ENCODE data around the gene ZMYND10. TPM values are rescaled to one million over a fixed set of nuclear protein-coding genes. Genes with fewer than 3 reads are reported as not detected.

Gene ZMYND10
- total RNA-seq, 2 experiments from 2014 or later, result 1.7 to 2.8 TPM

- peak; percentile 58 for TF ChIP-seq CTCF (conservative IDR thresholded peaks at IDR 0.05; ENCODE audit: low read length)
- TF ChIP-seq EZH2phosphoT487 (IDR thresholded peaks at IDR 0.05; ENCODE audit: borderline replicate concordance, low read depth, low read length), result no peak
- Histone ChIP-seq H3K27ac (ENCODE audit: low read depth, low read length, poor library complexity, severe bottlenecking) (no peak overlapping the region), H3K4me3 (ENCODE audit: low read depth, low read length, poor library complexity, severe bottlenecking) (no peak overlapping the region), H3K79me2 (ENCODE audit: insufficient read depth, low read depth, low read length) (no peaks in the 10 kb centered on the region), H3K36me3 (ENCODE audit: insufficient read depth, low read length) (no peaks in the 10 kb centered on the region), H3K9me3 (ENCODE audit: low read length) (no peaks in the 10 kb centered on the region), H3K4me1 (ENCODE audit: insufficient read depth, low read length, poor library complexity, severe bottlenecking) (no peaks in the 10 kb centered on the region), H3K4me2 (ENCODE audit: low read length) (no peak overlapping the region), H2AFZ (ENCODE audit: low read length) (no peak overlapping the region), H4K20me1 (ENCODE audit: insufficient read depth, low read length) (no peaks in the 10 kb centered on the region), H3K9me2 (ENCODE audit: insufficient read depth, low read length) (no peaks in the 10 kb centered on the region)
- intact Hi-C loops (cut with micrococcal nuclease; ENCODE audit: unreplicated experiment), result no loop called here
- ChIA-PET POLR2A (no interaction called here), CTCF (ENCODE audit: unreplicated experiment) (no interaction called here)
- no TSS peak for BruUV-seq (replicated peaks)
- peak; percentile 24 for DNase-seq (ENCODE audit: low spot score)
Measured at GRCh38 chr3:50375258-50375931, 29.9 kb upstream of the ZMYND10 start.

- CTCF ChIA-PET (ENCODE audit: unreplicated experiment), result no interaction called here
- TF ChIP-seq CTCF (conservative IDR thresholded peaks at IDR 0.05; ENCODE audit: low read length) (no peak), EZH2phosphoT487 (IDR thresholded peaks at IDR 0.05; ENCODE audit: borderline replicate concordance, low read depth, low read length) (no peak)
- H3K9me2 ChIP-seq (ENCODE audit: insufficient read depth, low read length), result no peaks in the 10 kb centered on the region
- no peak overlapping the region for H2AFZ ChIP-seq (ENCODE audit: low read length)
- no peak overlapping the region for H3K27ac ChIP-seq (ENCODE audit: low read depth, low read length, poor library complexity, severe bottlenecking)
- H3K9me3 ChIP-seq (ENCODE audit: low read length), result no peaks in the 10 kb centered on the region
- H4K20me1 ChIP-seq (ENCODE audit: insufficient read depth, low read length), result no peaks in the 10 kb centered on the region
- POLR2A ChIA-PET, result no interaction called here
- H3K4me1 ChIP-seq (ENCODE audit: insufficient read depth, low read length, poor library complexity, severe bottlenecking), result no peaks in the 10 kb centered on the region
- H3K79me2 ChIP-seq (ENCODE audit: insufficient read depth, low read depth, low read length), result no peaks in the 10 kb centered on the region
- intact Hi-C loops (cut with micrococcal nuclease; ENCODE audit: unreplicated experiment), result no loop called here
- no peak overlapping the region for H3K4me3 ChIP-seq (ENCODE audit: low read depth, low read length, poor library complexity, severe bottlenecking)
- H3K4me2 ChIP-seq (ENCODE audit: low read length), result no peak overlapping the region
- DNase-seq (ENCODE audit: low spot score), result no peak
- no peaks in the 10 kb centered on the region for H3K36me3 ChIP-seq (ENCODE audit: insufficient read depth, low read length)
- BruUV-seq (replicated peaks), result no TSS peak
Measured at GRCh38 chr3:50374363-50375257, 29.1 kb upstream of the ZMYND10 start.

Data from OCI-LY7 (cell line).